Heart right ventricle (tissue), 16 donors: Measurements from ENCODE around the gene ENOX1. TPM values are rescaled to one million over a fixed set of nuclear protein-coding genes. Genes with fewer than 3 reads are reported as not detected.

Experiments
- ATAC-seq, 8 donors: fragments of 200-7000 bp; cut with Tn5 transposase; one replicate each; pipeline ENCODE4 v1.9.1; 2020; ENCODE audit warnings: mild to moderate bottlenecking in 8 of 8, moderate library complexity in 8 of 8, moderate number of reproducible peaks in 1 of 8
- DNase-seq, 2 donors: peaks; one replicate each; pipeline ENCODE4 v3.0.0-alpha.2; 2020
- H3K27ac ChIP-seq, 10 donors: fragments of 200-600 bp; sonication (generic) in 2 of 10; one replicate each; pipeline versions ENCODE4 v1.5.0 to v1.8.0; 2020 to 2022; ENCODE audit warnings: mild to moderate bottlenecking in 3 of 10
- H3K27me3 ChIP-seq, 7 donors: fragments of 200-600 bp; one replicate each; pipeline ENCODE4 v1.8.0; 2021 to 2022; ENCODE audit warnings: mild to moderate bottlenecking in 2 of 7
- H3K36me3 ChIP-seq, 9 donors: fragments of 200-600 bp; sonication (generic) in 1 of 9; one replicate each; pipeline versions ENCODE4 v1.5.0 to v1.8.0; 2020 to 2022; ENCODE audit warnings: mild to moderate bottlenecking in 2 of 9
- H3K4me1 ChIP-seq, 9 donors: fragments of 200-600 bp; sonication (generic) in 1 of 9; one replicate each; pipeline versions ENCODE4 v1.5.0 to v1.8.0; 2020 to 2022; ENCODE audit warnings: mild to moderate bottlenecking in 4 of 9
- H3K4me3 ChIP-seq, 10 donors: fragments of 200-600 bp; sonication (generic) in 2 of 10; one replicate each; pipeline versions ENCODE4 v1.5.0 to v1.8.0; 2020 to 2022; ENCODE audit warnings: mild to moderate bottlenecking in 7 of 10, moderate library complexity in 2 of 10
- H3K9me3 ChIP-seq, 11 donors: fragments of 200-600 bp in 10 of 11; sonication (generic) in 2 of 11; one replicate each; pipeline versions ENCODE4 v1.5.0 to v1.8.0; 2013 to 2022; ENCODE audit warnings: mild to moderate bottlenecking in 2 of 11, control low read depth in 1 of 11, moderate library complexity in 1 of 11
- WGBS, 2 donors: extraction: QIAGEN DNeasy Blood & Tissue Kit; methylation state at CpG; one replicate each; pipeline ENCODE4 v1.1.7; 2013; ENCODE audit warnings: inconsistent platforms in 1 of 2; 5-methylcytosine and 5-hydroxymethylcytosine counted together
- intact Hi-C, 10 donors: fragments of 100-400 bp; cut with DNase I; formaldehyde crosslinking; loops; one replicate each; pipeline versions ENCODE4 v1.11.1 to v1.14.2; 2022
- polyA plus RNA-seq, 2 donors: library from polyadenylated mRNA; stranded (reverse); fragments of 200-250 nt; gene quantifications; one replicate each; pipeline ENCODE4 v1.2.3, GENCODE V29; 2013
- total RNA-seq, 10 donors: library from RNA; stranded (reverse); fragmentation: NEBNext Ultra II Directional in 3 of 10; extraction: Animal tissue kit (Norgen Biotek cat#: 25700) in 3 of 10; gene quantifications; one replicate each; pipeline versions ENCODE4 v1.2.1 to v1.2.4, GENCODE V29; 2021 to 2023
- TF ChIP-seq, protein P1 (sequence below), 9 donors: fragments of 200-600 bp; sonication (generic) in 2 of 9; IDR thresholded peaks; one replicate each; pipeline versions ENCODE4 v1.5.0 to v1.8.0; 2021 to 2022; ENCODE audit warnings: antibody characterized with exemption in 9 of 9, mild to moderate bottlenecking in 5 of 9, moderate library complexity in 1 of 9
- donor health status: Arrhythmogenic right ventricular cardiomyopathy.
- donor health status: ischemic (EF 13 %, LVEDD 7.1; RV severe dilation, severe dysfunction).
- donor health status: healthy with polysubstance abuse.
- donor health status: DM: no; HTN: yes; CAD: no.
- donor health status: DM: no; HTN: no; CAD: no.
- donor health status: ischemic (EF 25% LVEDD 6.9; RV normal size, moderate dysfunction).
- donor health status: ischemic (EF 25% LVEDD 5.7; RV mildly dilated, moderate dysfunction).
- donor health status: healthy.
- donor health status: DM: yes; HTN: yes; CAD: no.
- donor health status: Ischemic cardiomyopathy.
- donor health status: ischemic (EF 35%, LVEDD 5.7; RV mildly dilated, moderate dysfunction).
- donor health status: nonischemic (EF 11% LVEDD 7.7; RV severe dilation, severe dysfunction).
- donor health status: DM: yes; HTN: yes; CAD: no.
- donor health status: PGD.
- donor health status: ischemic (EF 29% LVEDD 5.4; RV normal size, mild dysfunction).
- donor health status: nonischemic (EF 23%, LVEDD 6.1; RV moderate dilation, normal function).

The ENOX1 gene
- total and polyA plus RNA-seq, 12 donors: 2.0 to 10.4 (median 7.1) TPM

- 0% methylated on average over 26 to 28 of the region's 28 CpGs for WGBS, 2 donors
- no peak for DNase-seq
- peaks cover 0 to 50% (median 32%) of the 10 kb centered on the region in 9 donors for H3K4me1 ChIP-seq
- peak overlapping the region; percentile 50 to 89 (median 70) for H3K4me3 ChIP-seq
- H3K27ac ChIP-seq: peak overlapping the region; percentile 54 to 90 (median 84)
- TF ChIP-seq, protein P1, sequence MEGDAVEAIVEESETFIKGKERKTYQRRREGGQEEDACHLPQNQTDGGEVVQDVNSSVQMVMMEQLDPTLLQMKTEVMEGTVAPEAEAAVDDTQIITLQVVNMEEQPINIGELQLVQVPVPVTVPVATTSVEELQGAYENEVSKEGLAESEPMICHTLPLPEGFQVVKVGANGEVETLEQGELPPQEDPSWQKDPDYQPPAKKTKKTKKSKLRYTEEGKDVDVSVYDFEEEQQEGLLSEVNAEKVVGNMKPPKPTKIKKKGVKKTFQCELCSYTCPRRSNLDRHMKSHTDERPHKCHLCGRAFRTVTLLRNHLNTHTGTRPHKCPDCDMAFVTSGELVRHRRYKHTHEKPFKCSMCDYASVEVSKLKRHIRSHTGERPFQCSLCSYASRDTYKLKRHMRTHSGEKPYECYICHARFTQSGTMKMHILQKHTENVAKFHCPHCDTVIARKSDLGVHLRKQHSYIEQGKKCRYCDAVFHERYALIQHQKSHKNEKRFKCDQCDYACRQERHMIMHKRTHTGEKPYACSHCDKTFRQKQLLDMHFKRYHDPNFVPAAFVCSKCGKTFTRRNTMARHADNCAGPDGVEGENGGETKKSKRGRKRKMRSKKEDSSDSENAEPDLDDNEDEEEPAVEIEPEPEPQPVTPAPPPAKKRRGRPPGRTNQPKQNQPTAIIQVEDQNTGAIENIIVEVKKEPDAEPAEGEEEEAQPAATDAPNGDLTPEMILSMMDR (IDR thresholded peaks at IDR 0.05): no peak
- H3K27me3 ChIP-seq: peaks cover 0 to 50% (median 28%) of the 10 kb centered on the region in 7 donors
- H3K36me3 ChIP-seq: no peaks in the 10 kb centered on the region
- no peaks in the 10 kb centered on the region for H3K9me3 ChIP-seq
- intact Hi-C loops: loop anchor here in 7 of 10 donors (5.0 to 10.0 kb wide), 10 partner anchors 99 to 589 kb away; no protein-coding TSS in a partner anchor
- ATAC-seq: no peak
These were observed 353 bp downstream of the ENOX1 start for GRCh38 chr13:43786472-43786765.

DNA sequence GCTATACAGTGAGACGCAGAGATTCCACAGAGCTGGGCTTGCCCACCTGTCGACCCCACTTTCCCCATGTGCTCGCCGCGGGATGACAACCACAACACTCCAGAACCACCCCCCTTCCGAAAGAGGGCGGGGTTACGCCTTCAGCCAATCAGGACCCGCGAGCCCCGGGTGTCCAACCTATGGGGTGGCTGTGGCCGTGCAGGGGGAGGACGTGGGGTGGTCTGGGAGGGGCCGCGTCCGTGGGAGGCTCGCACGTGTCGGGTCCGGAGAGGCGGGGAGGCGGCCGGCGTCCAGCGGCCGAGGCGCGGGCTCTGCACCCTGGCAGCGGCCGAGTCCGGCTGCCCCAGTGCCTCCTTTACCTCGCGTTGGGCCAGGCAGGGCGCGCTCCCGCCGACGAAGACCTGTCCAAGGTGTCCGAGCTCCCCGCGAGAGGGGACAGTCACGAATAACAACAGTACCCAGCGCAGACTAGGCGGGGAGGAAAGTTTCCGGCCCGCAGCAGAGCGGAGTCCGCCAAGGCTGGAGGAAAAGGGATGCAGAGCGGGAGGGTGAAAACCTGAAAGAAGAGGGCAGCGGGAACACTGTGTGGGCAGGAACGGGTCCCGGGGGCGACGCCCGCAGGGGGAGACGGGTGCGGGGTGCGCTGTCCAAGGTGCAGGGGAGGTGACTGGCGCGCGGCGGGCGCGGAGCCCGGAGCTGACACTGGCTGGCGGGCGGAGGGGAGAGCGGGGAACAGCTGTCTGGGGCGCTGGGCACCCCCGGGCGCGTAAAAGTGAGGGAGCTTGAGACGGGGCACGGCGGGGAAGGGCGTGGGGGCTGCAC is 911 bp downstream of the ENOX1 start:
- Histone ChIP-seq H3K36me3 (no peaks in the 10 kb centered on the region), H3K4me1 (peaks cover 0 to 50% (median 32%) of the 10 kb centered on the region in 9 donors), H3K27me3 (peaks cover 0 to 50% (median 28%) of the 10 kb centered on the region in 7 donors), H3K27ac (peak overlapping the region; percentile 54 to 90 (median 84)), H3K4me3 (peak overlapping the region; percentile 50 to 89 (median 70)), H3K9me3 (no peaks in the 10 kb centered on the region)
- 1% methylated on average over 66 to 73 of the region's 76 CpGs for WGBS, 2 donors
- intact Hi-C loops: loop anchor here in 7 of 10 donors (5.0 to 10.0 kb wide), 10 partner anchors 99 to 589 kb away; no protein-coding TSS in a partner anchor
- TF ChIP-seq, protein P1 (IDR thresholded peaks at IDR 0.05): no peak
- DNase-seq: peak; percentile 87 to 88
- peak; percentile 78 to 92 (median 88) for ATAC-seq

- TF ChIP-seq, protein P1 (IDR thresholded peaks at IDR 0.05): no peak
- Histone ChIP-seq H3K27ac (peak overlapping the region in 7 of 10 donors; percentile 38 to 90 (median 87)), H3K36me3 (no peaks in the 10 kb centered on the region), H3K27me3 (peaks cover 0 to 50% (median 27%) of the 10 kb centered on the region in 7 donors), H3K4me3 (peak overlapping the region in 9 of 10 donors; percentile 50 to 89 (median 72)), H3K4me1 (peaks cover 0 to 50% (median 32%) of the 10 kb centered on the region in 9 donors), H3K9me3 (no peaks in the 10 kb centered on the region)
- WGBS, 2 donors: 21 to 30% methylated on average over 10 of the region's 10 CpGs
- ATAC-seq (no peak), DNase-seq (no peak)
- intact Hi-C loops: loop anchor here in 7 of 10 donors (5.0 to 10.0 kb wide), 10 partner anchors 98 to 588 kb away; no protein-coding TSS in a partner anchor
These were observed 1.5 kb downstream of the ENOX1 start for GRCh38 chr13:43785261-43785649.

- peak overlapping the region in 4 of 10 donors; percentile 38 to 90 (median 86) for H3K27ac ChIP-seq
- peaks cover 0 to 50% (median 32%) of the 10 kb centered on the region in 9 donors for H3K4me1 ChIP-seq
These were observed 2.3 kb downstream of the ENOX1 start for GRCh38 chr13:43784496-43784895.

More at GRCh38 chr13:43784496-43784895, 2.3 kb downstream of the ENOX1 start:
- TF ChIP-seq, protein P1 (IDR thresholded peaks at IDR 0.05): no peak
- H3K27me3 ChIP-seq: peaks cover 0 to 48% (median 24%) of the 10 kb centered on the region in 7 donors
- 60 to 71% methylated on average over 1 of the region's 1 CpG for WGBS, 2 donors
- H3K36me3 ChIP-seq: no peaks in the 10 kb centered on the region
- no peaks in the 10 kb centered on the region for H3K9me3 ChIP-seq
- intact Hi-C loops: loop anchor here in 5 of 10 donors (10.0 kb wide), 5 partner anchors 100 to 480 kb away; no protein-coding TSS in a partner anchor
- ATAC-seq (no peak), DNase-seq (no peak)
- H3K4me3 ChIP-seq: peak overlapping the region in 3 of 10 donors; percentile 67 to 82 (median 73)
